NCI-H1092 treated with DMSO at 0.1 percent for 48 hours (cell line): ENCODE results near the gene FOS.
A peak's percentile ranks its signal among the peaks of the same experiment; 100 is the strongest.
"Not testable (repeated sequence)": the region's sequence is repeated elsewhere in the genome, so short reads cannot be mapped to it uniquely, and the experiment has no call there.

Source experiments
- DNase-seq: peaks from one replicate; lab custom pipeline; 2025; lab: John Stamatoyannopoulos, UW

The FOS gene

GRCh38 chr14:75277008-75277814, 1.4 kb upstream of the FOS start:
- DNase-seq: peak; percentile 73

GRCh38 chr14:75277815-75278421, 710 bp upstream of the FOS start:
- DNase-seq: peak; percentile 73

- peak; percentile 45 for DNase-seq
Observed at GRCh38 chr14:75279153-75279762, 630 bp downstream of the FOS start.

GRCh38 chr14:75279763-75280290, 1.2 kb downstream of the FOS start:
- DNase-seq: no peak

GRCh38 chr14:75280291-75280830, 1.7 kb downstream of the FOS start:
- no peak for DNase-seq

- DNase-seq: no peak
Observed at GRCh38 chr14:75280831-75281653, 2.4 kb downstream of the FOS start.

- DNase-seq: no peak
Observed at GRCh38 chr14:75281654-75282019, 3.0 kb downstream of the FOS start.

GRCh38 chr14:75282170-75282554, 3.5 kb downstream of the FOS start:
- no peak for DNase-seq

- DNase-seq: not testable (repeated sequence)
Observed at GRCh38 chr14:75282555-75283161, 4.0 kb downstream of the FOS start.

GRCh38 chr14:75283162-75283832, 4.7 kb downstream of the FOS start:
- DNase-seq: no peak

GRCh38 chr14:75283833-75284563, 5.4 kb downstream of the FOS start:
- DNase-seq: no peak

GRCh38 chr14:75285331-75285730, 6.7 kb downstream of the FOS start:
- no peak for DNase-seq

- no peak for DNase-seq
Observed at GRCh38 chr14:75286313-75286712, 7.7 kb downstream of the FOS start.

GRCh38 chr14:75289840-75290388, 11.3 kb downstream of the FOS start:
- DNase-seq: no peak

- DNase-seq: no peak
Observed at GRCh38 chr14:75290851-75291250, 12.2 kb downstream of the FOS start.

- no peak for DNase-seq
Observed at GRCh38 chr14:75291331-75291730, 12.7 kb downstream of the FOS start.

GRCh38 chr14:75292101-75292563, 13.5 kb downstream of the FOS start:
- DNase-seq: no peak

GRCh38 chr14:75292886-75293285, 14.3 kb downstream of the FOS start:
- no peak for DNase-seq

GRCh38 chr14:75293920-75294648, 15.5 kb downstream of the FOS start:
- peak; percentile 85 for DNase-seq
